Stimulated activated CD8-positive, alpha-beta memory T cell treated with anti-CD3 and anti-CD28 coated beads, Interleukin-15, amount 100 ng/mL, for 4 hours (primary cell): Measurements from ENCODE around the gene TRIM4.

Experiments
- DNase-seq, 2 donors: peaks; one replicate each; pipeline ENCODE4 v3.0.0-alpha.2; 2020; ENCODE audit warnings: low read depth in 2 of 2

Gene TRIM4

DNA sequence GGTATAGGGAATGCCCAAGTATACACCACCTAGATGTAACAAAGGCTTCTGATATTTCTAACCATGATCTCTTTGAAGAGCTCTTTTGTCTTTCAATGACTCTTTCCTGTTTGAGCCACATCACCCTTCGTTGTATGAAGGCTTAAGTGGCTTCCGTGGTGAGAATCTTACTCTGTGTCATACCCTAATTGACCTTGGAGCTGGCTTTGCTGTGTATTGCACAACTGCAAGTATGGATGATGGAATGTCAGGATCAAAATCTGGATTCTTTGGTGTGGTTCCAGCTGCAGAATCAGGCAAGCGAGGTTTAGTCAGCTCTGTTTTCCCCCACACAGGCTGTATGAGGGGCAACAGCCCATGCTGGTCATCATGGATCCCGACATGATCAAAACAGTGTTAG, 75.5 kb downstream of the TRIM4 start:
- DNase-seq, result no peak

DNA sequence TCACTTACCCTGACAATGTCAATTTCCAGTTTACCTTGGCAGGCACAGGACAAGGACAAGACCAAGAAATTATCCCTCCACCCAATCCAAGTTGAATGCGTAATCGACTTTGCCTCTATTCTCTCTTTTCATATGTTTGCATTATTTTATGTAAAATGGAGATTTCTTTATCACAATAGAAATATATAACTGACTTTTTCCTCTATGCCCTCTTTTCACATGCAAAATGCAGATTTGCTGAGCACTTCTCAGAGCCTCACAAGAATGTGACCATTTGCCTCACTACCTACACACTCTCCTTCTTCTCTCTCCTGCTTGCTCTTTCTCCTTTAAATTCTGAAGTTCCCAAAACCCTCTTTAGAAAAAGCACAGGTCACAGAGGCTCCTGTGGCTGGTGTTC, 76.4 kb downstream of the TRIM4 start:
- no peak for DNase-seq
